ENCODE measurements around the gene CYP2S1.
"Not testable (repeated sequence)": the region's sequence is repeated elsewhere in the genome, so short reads cannot be mapped to it uniquely, and the experiment has no call there.

CYP2S1 gene

GRCh38 chr19:41228486-41228885, 35.5 kb downstream of the CYP2S1 start:
- Histone ChIP-seq H3K36me3 (replicated peaks; ENCODE audit: low read depth, low read length) (no peaks in the 10 kb centered on the region), H4K20me1 (ENCODE audit: insufficient read depth, low read length) (no peaks in the 10 kb centered on the region), H2AFZ (ENCODE audit: low read depth, low read length) (no peak overlapping the region)

GRCh38 chr19:41229338-41229737, 36.3 kb downstream of the CYP2S1 start:
- H3K27ac ChIP-seq (ENCODE audit: low read length); H3K9ac ChIP-seq (ENCODE audit: low read length); H3K27me3 ChIP-seq (ENCODE audit: low read depth, low read length); H3K9me3 ChIP-seq (ENCODE audit: insufficient read depth, low read length); H3K4me2 ChIP-seq (ENCODE audit: low read length); H4K20me1 ChIP-seq (ENCODE audit: insufficient read depth, low read length); H3K4me3 ChIP-seq (ENCODE audit: low read length); H3K36me3 ChIP-seq (replicated peaks; ENCODE audit: low read depth, low read length); H3K4me1 ChIP-seq (ENCODE audit: low read length); H3K79me2 ChIP-seq (ENCODE audit: low read length); H2AFZ ChIP-seq (ENCODE audit: low read depth, low read length): not testable (repeated sequence)

More at GRCh38 chr19:41228486-41228885, 35.5 kb downstream of the CYP2S1 start:
- H3K9ac ChIP-seq (ENCODE audit: low read length), result no peak overlapping the region
- H3K79me2 ChIP-seq (ENCODE audit: low read length), result no peaks in the 10 kb centered on the region
- H3K27ac ChIP-seq (ENCODE audit: low read length), result no peak overlapping the region
- H3K4me1 ChIP-seq (ENCODE audit: low read length), result no peaks in the 10 kb centered on the region
- H3K9me3 ChIP-seq (ENCODE audit: insufficient read depth, low read length), result no peaks in the 10 kb centered on the region
- H3K27me3 ChIP-seq (ENCODE audit: low read depth, low read length), result no peaks in the 10 kb centered on the region
- no peak overlapping the region for H3K4me3 ChIP-seq (ENCODE audit: low read length)
- TF ChIP-seq CTCF (IDR thresholded peaks at IDR 0.05; ENCODE audit: low read depth, low read length), result no peak
- no peak for TF ChIP-seq EZH2phosphoT487 (IDR thresholded peaks at IDR 0.05; ENCODE audit: low read depth)
- H3K4me2 ChIP-seq (ENCODE audit: low read length), result no peak overlapping the region

DNA sequence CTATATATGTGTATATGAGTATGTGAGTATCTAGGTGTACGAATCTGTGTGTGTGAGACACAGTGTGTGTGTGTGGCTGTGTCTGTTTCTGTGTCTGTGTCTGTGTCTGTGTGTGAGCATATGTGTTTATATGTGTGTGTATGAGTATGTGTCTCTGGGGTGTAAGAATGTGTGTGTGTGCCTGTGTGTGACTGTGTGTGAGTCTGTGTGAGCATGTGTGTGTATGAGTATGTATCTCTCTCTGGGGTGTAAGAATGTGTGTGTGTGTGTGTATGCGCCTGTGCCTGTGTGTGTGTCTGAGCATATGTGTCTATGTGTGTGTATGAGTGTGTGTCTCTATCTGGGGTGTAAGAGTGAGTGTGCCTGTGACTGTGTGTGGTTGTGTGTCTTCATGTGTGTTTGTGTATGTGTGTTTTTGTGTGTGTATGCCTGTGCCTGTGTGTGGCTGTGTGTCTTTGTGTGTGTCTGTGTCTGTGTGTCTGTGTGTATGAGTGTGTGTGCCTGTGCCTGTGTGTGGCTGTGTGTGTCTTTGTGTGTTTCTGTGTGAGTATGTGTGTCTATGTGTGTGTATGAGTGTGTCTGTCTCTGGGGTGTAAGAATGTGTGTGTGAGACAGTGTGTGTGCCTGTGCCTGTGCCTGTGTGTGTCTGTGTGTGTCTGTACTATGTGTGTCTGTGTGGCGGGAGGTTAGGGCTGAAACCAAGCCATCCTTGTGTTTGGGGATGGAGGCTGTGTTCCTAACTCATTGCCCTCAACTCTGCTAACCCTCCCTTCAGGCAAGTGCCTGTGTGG, 37.2 kb downstream of the CYP2S1 start:
- no peaks in the 10 kb centered on the region for H3K9me3 ChIP-seq (ENCODE audit: insufficient read depth, low read length)
- H3K27ac ChIP-seq (ENCODE audit: low read length), result no peak overlapping the region
- no peak overlapping the region for H3K4me2 ChIP-seq (ENCODE audit: low read length)
- H2AFZ ChIP-seq (ENCODE audit: low read depth, low read length), result no peak overlapping the region
- H3K36me3 ChIP-seq (replicated peaks; ENCODE audit: low read depth, low read length), result no peaks in the 10 kb centered on the region
- TF ChIP-seq EZH2phosphoT487 (IDR thresholded peaks at IDR 0.05; ENCODE audit: low read depth), result no peak
- TF ChIP-seq CTCF (IDR thresholded peaks at IDR 0.05; ENCODE audit: low read depth, low read length), result no peak
- no peaks in the 10 kb centered on the region for H3K79me2 ChIP-seq (ENCODE audit: low read length)
- H3K27me3 ChIP-seq (ENCODE audit: low read depth, low read length), result no peaks in the 10 kb centered on the region
- no peaks in the 10 kb centered on the region; the same call in 1 of the 2 replicates for H3K4me1 ChIP-seq (ENCODE audit: low read length)
- H3K4me3 ChIP-seq (ENCODE audit: low read length), result no peak overlapping the region
- H3K9ac ChIP-seq (ENCODE audit: low read length), result no peak overlapping the region
- no peaks in the 10 kb centered on the region for H4K20me1 ChIP-seq (ENCODE audit: insufficient read depth, low read length)

DNA sequence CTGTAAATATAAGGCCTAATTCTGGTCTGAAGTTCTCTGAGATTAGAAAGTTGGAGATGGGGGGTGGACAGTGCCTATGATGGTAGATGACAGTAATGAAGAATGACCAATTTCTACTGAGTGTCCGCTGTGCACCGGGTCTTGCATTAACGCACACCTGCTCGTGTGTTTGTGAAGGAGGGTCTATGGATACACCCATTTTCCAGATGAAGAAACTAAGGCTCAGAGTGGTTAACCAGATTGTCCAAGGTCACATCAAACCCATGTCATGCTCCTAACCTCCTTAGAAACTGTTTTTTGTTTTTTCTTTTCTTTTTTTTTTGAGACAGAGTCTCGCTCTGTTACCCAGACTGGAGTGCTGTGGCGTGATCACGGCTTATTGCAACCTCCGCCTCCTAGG, 39.7 kb downstream of the CYP2S1 start:
- Histone ChIP-seq H3K79me2 (ENCODE audit: low read length) (no peaks in the 10 kb centered on the region), H3K36me3 (replicated peaks; ENCODE audit: low read depth, low read length) (no peaks in the 10 kb centered on the region), H3K4me3 (ENCODE audit: low read length) (no peak overlapping the region), H3K27ac (ENCODE audit: low read length) (no peak overlapping the region), H3K4me1 (ENCODE audit: low read length) (no peaks in the 10 kb centered on the region; the same call in 1 of the 2 replicates), H3K9me3 (ENCODE audit: insufficient read depth, low read length) (no peaks in the 10 kb centered on the region), H3K4me2 (ENCODE audit: low read length) (no peak overlapping the region), H4K20me1 (ENCODE audit: insufficient read depth, low read length) (no peaks in the 10 kb centered on the region), H2AFZ (ENCODE audit: low read depth, low read length) (no peak overlapping the region), H3K9ac (ENCODE audit: low read length) (no peak overlapping the region), H3K27me3 (ENCODE audit: low read depth, low read length) (no peaks in the 10 kb centered on the region)
- TF ChIP-seq CTCF (IDR thresholded peaks at IDR 0.05; ENCODE audit: low read depth, low read length) (no peak), EZH2phosphoT487 (IDR thresholded peaks at IDR 0.05; ENCODE audit: low read depth) (no peak)

All from OCI-LY3 (cell line).